B cell (primary cell): Measurements from ENCODE around the gene SDCCAG8. TPM values are rescaled to one million over a fixed set of nuclear protein-coding genes. Genes with fewer than 3 reads are reported as not detected.

ENCODE experiments used
- ATAC-seq: fragments of 200-7000 bp; cut with Tn5 transposase; one replicate; pipeline ENCODE4 v1.10.0; 2021; ENCODE audit warnings: low read depth, mild to moderate bottlenecking, moderate number of reproducible peaks, moderate library complexity
- CTCF ChIA-PET: fragments of 350-600 bp; sonication (Branson Sonifier 250); formaldehyde crosslinking; loops from one replicate; lab custom pipeline; 2021; ENCODE audit warnings: antibody characterized with exemption, inconsistent platforms; lab: Charles Lee
- POLR2A ChIA-PET: fragments of 350-600 bp; sonication (Branson Sonifier 250); formaldehyde crosslinking; loops from one replicate; lab custom pipeline; 2021; ENCODE audit warnings: antibody characterized with exemption; lab: Charles Lee
- DNase-seq: peaks from one replicate; pipeline ENCODE4 v3.0.0; 2013
- H2AFZ ChIP-seq: 2 replicates; pipeline ENCODE4 v1.6.1; 2012; ENCODE audit warnings: mild to moderate bottlenecking, low read depth, low read length; ENCODE audit not compliant: insufficient read depth, poor library complexity, severe bottlenecking
- H3K27ac ChIP-seq, 2 donors: 1 replicate in 1 of 2; 2 replicates in 1 of 2; pipeline ENCODE4 v1.5.1; 2012 to 2013; ENCODE audit warnings: low read length in 2 of 2, mild to moderate bottlenecking in 2 of 2, moderate library complexity in 1 of 2
- H3K27me3 ChIP-seq, 4 experiments: fragments of 200-600 bp in 1 of 4; sonication (generic) in 1 of 4; replicated peaks in 1 of 4; 1 replicate in 2 of 4; 2 replicates in 2 of 4; pipeline versions ENCODE4 v1.6.1 to v1.7.0; 2013 to 2016; ENCODE audit warnings: low read length in 3 of 4, mild to moderate bottlenecking in 2 of 4, mixed read lengths in 1 of 4, moderate library complexity in 1 of 4; ENCODE audit not compliant: insufficient read depth in 4 of 4, control insufficient read depth in 3 of 4; ENCODE audit errors: control extremely low read depth in 1 of 4
- H3K36me3 ChIP-seq, 2 experiments: replicated peaks in 1 of 2; 1 replicate in 1 of 2; 2 replicates in 1 of 2; pipeline versions ENCODE4 v1.6.1 to v1.7.1; 2013; ENCODE audit warnings: low read length in 1 of 2; ENCODE audit not compliant: insufficient read depth in 2 of 2, control insufficient read depth in 1 of 2; ENCODE audit errors: control extremely low read depth in 1 of 2, extremely low read depth in 1 of 2
- H3K4me1 ChIP-seq, 2 donors: fragments of 200-600 bp in 1 of 2; sonication (generic) in 1 of 2; 1 replicate in 1 of 2; 2 replicates in 1 of 2; pipeline versions ENCODE4 v1.5.1 to v1.6.1; 2013 to 2017; ENCODE audit warnings: low read length in 2 of 2; ENCODE audit not compliant: control insufficient read depth in 2 of 2, insufficient read depth in 2 of 2
- H3K4me2 ChIP-seq: replicated peaks from 2 replicates; pipeline ENCODE3; 2012; ENCODE audit warnings: mild to moderate bottlenecking, low read depth, low read length; ENCODE audit not compliant: poor library complexity, severe bottlenecking
- H3K4me3 ChIP-seq, 5 experiments: fragments of 200-600 bp in 1 of 5; sonication (generic) in 1 of 5; 1 replicate in 3 of 5; 2 replicates in 2 of 5; pipeline versions ENCODE4 v1.5.1 to v1.7.0; 2011 to 2016; ENCODE audit warnings: low read length in 4 of 5, mild to moderate bottlenecking in 4 of 5, low read depth in 2 of 5, control low read depth in 1 of 5, moderate library complexity in 1 of 5; ENCODE audit not compliant: insufficient read depth in 1 of 5; ENCODE audit errors: control extremely low read depth in 1 of 5, extremely low read depth in 1 of 5
- H3K79me2 ChIP-seq: fragments of 200-600 bp; sonication (generic); one replicate; pipeline ENCODE4 v1.6.0; 2016; ENCODE audit warnings: low read length; ENCODE audit not compliant: control insufficient read depth, insufficient read depth
- H3K9ac ChIP-seq: fragments of 200-600 bp; sonication (generic); 2 replicates; pipeline ENCODE4 v1.6.1; 2017; ENCODE audit warnings: mild to moderate bottlenecking, low read length, moderate library complexity
- H3K9me3 ChIP-seq, 3 donors: one replicate each; pipeline versions ENCODE4 v1.6.1 to v1.7.1; 2013; ENCODE audit warnings: low read length in 2 of 3; ENCODE audit not compliant: control insufficient read depth in 2 of 3, insufficient read depth in 1 of 3; ENCODE audit errors: control extremely low read depth in 1 of 3
- H4K20me1 ChIP-seq: 2 replicates; pipeline ENCODE4 v1.6.0; 2012; ENCODE audit warnings: mild to moderate bottlenecking, low read length; ENCODE audit not compliant: insufficient read depth, control insufficient read depth, poor library complexity, severe bottlenecking
- H3K27ac Mint-ChIP-seq: one replicate; pipeline ENCODE4 v1.8.0; 2021; ENCODE audit warnings: mixed read lengths
- H3K27me3 Mint-ChIP-seq: one replicate; pipeline ENCODE4 v1.8.0; 2021; ENCODE audit warnings: mixed read lengths
- H3K4me1 Mint-ChIP-seq: one replicate; pipeline ENCODE4 v1.8.0; 2021; ENCODE audit warnings: mixed read lengths
- H3K4me3 Mint-ChIP-seq: one replicate; pipeline ENCODE4 v1.8.0; 2021; ENCODE audit warnings: mixed read lengths
- H3K9me3 Mint-ChIP-seq: one replicate; pipeline ENCODE4 v1.8.0; 2022; ENCODE audit warnings: mixed read lengths; ENCODE audit not compliant: insufficient read depth
- CTCF ChIP-seq: fragments of 200-600 bp; IDR thresholded peaks from one replicate; pipeline ENCODE4 v1.8.0; 2022; ENCODE audit warnings: antibody characterized with exemption, mild to moderate bottlenecking
- EZH2 ChIP-seq: IDR thresholded peaks from 2 replicates; pipeline ENCODE4 v1.6.1; 2012; ENCODE audit warnings: borderline replicate concordance, low read depth, mild to moderate bottlenecking, moderate library complexity, low read length; ENCODE audit not compliant: insufficient read depth, poor library complexity, severe bottlenecking
- WGBS: methylation state at CpG from one replicate; pipeline ENCODE4 v1.1.5; 2013; ENCODE audit warnings: missing lambda C conversion rate; ENCODE audit not compliant: insufficient coverage; 5-methylcytosine and 5-hydroxymethylcytosine counted together
- intact Hi-C: fragments of 100-400 bp; cut with micrococcal nuclease; formaldehyde crosslinking; loops from one replicate; pipeline ENCODE4 v1.10.0; 2022
- polyA plus RNA-seq: library from polyadenylated mRNA; depleted of rRNA; stranded (reverse); fragments of >200 nt; gene quantifications from 2 replicates; pipeline ENCODE4 v1.2.3, GENCODE V29; 2012
- total RNA-seq, 2 donors: library from RNA; stranded (reverse); fragments of 120-200 nt in 1 of 2; gene quantifications; 1 replicate in 1 of 2; 2 replicates in 1 of 2; pipeline versions ENCODE4 v1.2.3 to v1.2.4, GENCODE V29; 2013 to 2022

The SDCCAG8 gene
- total and polyA plus RNA-seq, 2 donors (not counting 1 experiment from before 2014, with no cell fraction given): 37.1 to 60.7 TPM

GRCh38 chr1:243346468-243346867, 90.6 kb downstream of the SDCCAG8 start:
- Histone ChIP-seq H2AFZ (no peak overlapping the region), H3K36me3 (peaks cover 2 to 4% of the 10 kb centered on the region in 2 experiments), H3K9me3 (no peaks in the 10 kb centered on the region), H3K4me2 (no peak overlapping the region), H4K20me1 (no peaks in the 10 kb centered on the region), H3K4me1 (no peaks in the 10 kb centered on the region), H3K4me3 (no peak overlapping the region), H3K27ac (no peak overlapping the region), H3K79me2 (no peaks in the 10 kb centered on the region), H3K9ac (no peak overlapping the region), H3K27me3 (no peaks in the 10 kb centered on the region)
- no CpG with 5 or more reads among the region's 3 CpGs for WGBS
- DNase-seq: no peak
- H3K9me3 Mint-ChIP-seq: no peaks in the 10 kb centered on the region
- ATAC-seq: no peak
- CTCF ChIA-PET: interaction anchor here (0.6 kb wide), 1 partner anchor 926 kb away, joined by 4 read pairs; no protein-coding TSS in a partner anchor
- H3K4me1 Mint-ChIP-seq: no peaks in the 10 kb centered on the region
- no peak for TF ChIP-seq EZH2
- no peak for TF ChIP-seq CTCF
- no peak overlapping the region for H3K4me3 Mint-ChIP-seq
- H3K27ac Mint-ChIP-seq: no peak overlapping the region
- intact Hi-C loops: no loop called here
- POLR2A ChIA-PET: no interaction called here
- no peaks in the 10 kb centered on the region for H3K27me3 Mint-ChIP-seq

- H3K4me1 ChIP-seq: no peaks in the 10 kb centered on the region
- ATAC-seq: no peak
- H2AFZ ChIP-seq: no peak overlapping the region
- no peak for DNase-seq
- H3K36me3 ChIP-seq: peaks cover 0 to 2% of the 10 kb centered on the region in 2 experiments
- no peak overlapping the region for H3K9ac ChIP-seq
- Mint-ChIP-seq H3K4me3 (no peak overlapping the region), H3K27ac (no peak overlapping the region), H3K9me3 (no peaks in the 10 kb centered on the region), H3K4me1 (peaks cover 2% of the 10 kb centered on the region), H3K27me3 (no peaks in the 10 kb centered on the region)
- H3K4me2 ChIP-seq: no peak overlapping the region
- no peak overlapping the region for H3K27ac ChIP-seq
- no peaks in the 10 kb centered on the region for H4K20me1 ChIP-seq
- intact Hi-C loops: no loop called here
- no peaks in the 10 kb centered on the region for H3K27me3 ChIP-seq
- no peak for TF ChIP-seq CTCF
- no peak for TF ChIP-seq EZH2
- POLR2A ChIA-PET: no interaction called here
- no peaks in the 10 kb centered on the region for H3K9me3 ChIP-seq
- CTCF ChIA-PET: no interaction called here
- 100% methylated on average over 3 of the region's 11 CpGs for WGBS
- no peaks in the 10 kb centered on the region for H3K79me2 ChIP-seq
- H3K4me3 ChIP-seq: no peak overlapping the region
Observed at GRCh38 chr1:243348331-243348730, 92.5 kb downstream of the SDCCAG8 start.
